ENCODE results near the gene SH2B2. TPM values are rescaled to one million over a fixed set of nuclear protein-coding genes. Genes with fewer than 3 reads are reported as not detected.
"Not testable (repeated sequence)": the region's sequence is repeated elsewhere in the genome, so short reads cannot be mapped to it uniquely, and the experiment has no call there.

Gene SH2B2
- total RNA-seq, 5 donors from 2014 or later (not counting 1 experiment from before 2014, with no cell fraction given): 0.90 to 5.0 (median 2.5) TPM

DNA sequence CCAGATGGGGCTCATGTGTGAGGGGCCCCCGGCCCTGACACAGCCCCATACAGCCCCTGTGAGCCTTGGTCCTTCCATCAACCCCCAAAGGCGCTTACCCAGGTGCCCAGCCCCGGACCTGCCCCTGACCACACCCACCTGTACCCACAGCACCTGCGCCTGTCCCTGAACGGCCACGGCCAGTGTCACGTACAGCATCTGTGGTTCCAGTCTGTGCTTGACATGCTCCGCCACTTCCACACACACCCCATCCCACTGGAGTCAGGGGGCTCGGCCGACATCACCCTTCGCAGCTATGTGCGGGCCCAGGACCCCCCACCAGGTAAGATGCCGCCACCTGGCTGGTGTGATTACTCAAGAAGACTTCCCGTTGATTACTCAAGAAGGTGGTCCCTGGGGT is 33.5 kb downstream of the SH2B2 start:
- Histone ChIP-seq H3K27ac (ENCODE audit: low read length) (no peak overlapping the region), H3K27me3 (replicated peaks in 1 of 2; ENCODE audit: control insufficient read depth in 2 of 2, extremely low read depth in 1 of 2, insufficient read depth in 2 of 2, low read length in 1 of 2) (peaks cover 0 to 18% of the 10 kb centered on the region in 2 experiments), H3K36me3 (ENCODE audit: control insufficient read depth in 2 of 2, extremely low read depth in 1 of 2, insufficient read depth in 1 of 2, low read length in 1 of 2) (no peaks in the 10 kb centered on the region), H3K4me3 (ENCODE audit: control insufficient read depth in 1 of 2, extremely low read depth in 1 of 2, low read length in 1 of 2) (no peak overlapping the region), H3K9me3 (no peaks in the 10 kb centered on the region), H3K4me1 (ENCODE audit: control insufficient read depth in 1 of 2, extremely low read depth in 1 of 2, insufficient read depth in 2 of 2, low read length in 2 of 2) (no peaks in the 10 kb centered on the region)
- ChIA-PET POLR2A (no interaction called here), CTCF (no interaction called here)
- peaks cover 0 to 10% of the 10 kb centered on the region in 2 donors for H3K27me3 Mint-ChIP-seq
- WGBS (ENCODE audit: insufficient coverage): 92% methylated on average over 13 of the region's 14 CpGs
- no peaks in the 10 kb centered on the region for H3K36me3 Mint-ChIP-seq
- DNase-seq: no peak
- no peak for ATAC-seq (replicated peaks in 1 of 4)
- no peaks in the 10 kb centered on the region for H3K9me3 Mint-ChIP-seq
- H3K27ac Mint-ChIP-seq: no peak overlapping the region
- H3K4me3 Mint-ChIP-seq: no peak overlapping the region
- peaks cover 0 to 2% (median 0%) of the 10 kb centered on the region in 3 donors for H3K4me1 Mint-ChIP-seq

DNA sequence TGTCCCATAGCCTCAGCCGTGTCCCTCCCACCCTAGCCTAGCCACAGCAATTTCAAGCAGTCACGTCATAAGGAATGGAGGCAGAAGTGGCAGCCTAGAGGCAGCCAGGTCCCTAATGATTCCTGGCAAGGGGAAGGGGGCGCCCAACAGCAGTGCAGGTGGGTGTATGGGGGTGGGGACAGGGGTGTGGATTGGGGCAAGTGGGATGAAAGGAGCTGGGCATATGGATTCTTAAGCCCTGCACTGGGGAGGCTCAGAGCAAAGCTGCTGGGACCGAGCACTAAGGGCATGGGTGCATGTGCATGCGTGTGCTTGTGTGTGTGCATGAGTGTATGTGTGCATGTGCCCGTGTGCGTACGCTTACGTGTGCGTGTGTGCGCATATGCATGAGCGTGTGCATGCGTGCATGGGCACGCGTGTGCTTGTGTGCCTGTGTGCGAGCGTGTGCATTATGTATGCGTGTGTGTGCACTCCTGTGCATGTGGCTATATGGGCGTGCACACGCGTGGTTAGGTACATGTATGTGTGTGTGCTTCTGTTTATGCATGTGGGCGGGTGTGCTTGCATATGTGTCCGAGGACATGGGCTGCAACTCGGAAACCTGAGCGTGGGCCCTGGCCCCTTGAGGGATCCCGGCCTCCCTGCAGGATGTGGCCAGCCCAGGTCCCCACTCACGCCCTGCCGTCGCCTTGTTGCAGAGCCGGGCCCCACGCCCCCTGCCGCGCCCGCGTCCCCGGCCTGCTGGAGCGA is 34.1 kb downstream of the SH2B2 start:
- no peak overlapping the region for H3K4me3 ChIP-seq (ENCODE audit: control insufficient read depth in 1 of 2, extremely low read depth in 1 of 2, low read length in 1 of 2)
- no peak overlapping the region for H3K27ac ChIP-seq (ENCODE audit: low read length)
- DNase-seq (no peak), ATAC-seq (replicated peaks in 1 of 4) (no peak)
- 81% methylated on average over 35 of the region's 37 CpGs for WGBS (ENCODE audit: insufficient coverage)
- ChIA-PET CTCF (no interaction called here), POLR2A (interaction anchor here in 1 of 2 donors (0.5 kb wide), 1 partner anchor 96 kb away, joined by 7 read pairs; no protein-coding TSS in a partner anchor)
- no peaks in the 10 kb centered on the region for H3K36me3 ChIP-seq (ENCODE audit: control insufficient read depth in 2 of 2, extremely low read depth in 1 of 2, insufficient read depth in 1 of 2, low read length in 1 of 2)
- Mint-ChIP-seq H3K4me3 (no peak overlapping the region), H3K4me1 (peaks cover 0 to 2% (median 0%) of the 10 kb centered on the region in 3 donors), H3K27me3 (peaks cover 0 to 10% of the 10 kb centered on the region in 2 donors), H3K36me3 (no peaks in the 10 kb centered on the region), H3K27ac (no peak overlapping the region), H3K9me3 (no peaks in the 10 kb centered on the region)
- H3K27me3 ChIP-seq (replicated peaks in 1 of 2; ENCODE audit: control insufficient read depth in 2 of 2, extremely low read depth in 1 of 2, insufficient read depth in 2 of 2, low read length in 1 of 2): peaks cover 0 to 18% of the 10 kb centered on the region in 2 experiments
- H3K9me3 ChIP-seq: no peaks in the 10 kb centered on the region
- H3K4me1 ChIP-seq (ENCODE audit: control insufficient read depth in 1 of 2, extremely low read depth in 1 of 2, insufficient read depth in 2 of 2, low read length in 2 of 2): no peaks in the 10 kb centered on the region

DNA sequence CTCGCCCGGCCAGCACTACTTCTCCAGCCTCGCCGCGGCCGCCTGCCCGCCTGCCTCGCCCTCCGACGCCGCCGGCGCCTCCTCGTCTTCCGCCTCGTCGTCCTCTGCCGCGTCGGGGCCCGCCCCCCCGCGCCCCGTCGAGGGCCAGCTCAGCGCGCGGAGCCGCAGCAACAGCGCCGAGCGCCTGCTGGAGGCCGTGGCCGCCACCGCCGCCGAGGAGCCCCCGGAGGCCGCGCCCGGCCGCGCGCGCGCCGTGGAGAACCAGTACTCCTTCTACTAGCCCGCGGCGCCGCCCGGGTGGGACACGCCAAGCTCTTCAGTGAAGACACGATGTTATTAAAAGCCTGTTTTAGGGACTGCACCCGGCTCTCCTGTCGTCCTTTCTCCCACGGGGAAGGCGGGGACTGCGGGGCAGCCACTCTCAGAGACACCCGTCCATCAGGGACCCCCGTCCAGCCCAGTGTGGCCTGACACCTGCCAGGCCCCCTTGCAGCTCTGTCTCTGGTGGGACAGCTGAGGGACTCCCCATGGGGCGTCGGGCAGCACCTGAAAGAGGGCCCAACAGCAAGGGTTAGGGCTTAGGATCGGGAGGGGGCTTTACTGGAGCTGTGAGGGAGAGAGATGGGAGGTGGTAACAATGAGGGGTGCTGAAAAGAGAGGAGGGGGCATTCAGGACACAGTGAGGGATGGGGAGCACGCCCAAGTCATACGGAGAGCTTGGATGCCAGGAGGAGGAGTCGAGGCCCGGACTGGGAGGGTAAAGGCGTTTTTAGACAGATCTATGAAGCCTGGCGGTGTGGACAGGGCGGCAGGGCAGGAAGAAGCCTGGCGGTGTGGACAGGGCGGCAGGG is 34.9 kb downstream of the SH2B2 start:
- Mint-ChIP-seq H3K9me3 (no peaks in the 10 kb centered on the region), H3K4me3 (no peak overlapping the region), H3K36me3 (no peaks in the 10 kb centered on the region), H3K27me3 (peaks cover 0 to 12% of the 10 kb centered on the region in 2 donors), H3K4me1 (peaks cover 0 to 2% (median 0%) of the 10 kb centered on the region in 3 donors), H3K27ac (no peak overlapping the region)
- DNase-seq (peak in 3 of 35 experiments; percentile 12 to 19 (median 14)), ATAC-seq (replicated peaks in 1 of 4) (peak in 2 of 4 experiments; percentile 29 to 63)
- Histone ChIP-seq H3K27ac (ENCODE audit: low read length) (no peak overlapping the region), H3K9me3 (no peaks in the 10 kb centered on the region), H3K4me3 (ENCODE audit: control insufficient read depth in 1 of 2, extremely low read depth in 1 of 2, low read length in 1 of 2) (no peak overlapping the region), H3K4me1 (ENCODE audit: control insufficient read depth in 1 of 2, extremely low read depth in 1 of 2, insufficient read depth in 2 of 2, low read length in 2 of 2) (no peaks in the 10 kb centered on the region), H3K36me3 (ENCODE audit: control insufficient read depth in 2 of 2, extremely low read depth in 1 of 2, insufficient read depth in 1 of 2, low read length in 1 of 2) (no peaks in the 10 kb centered on the region), H3K27me3 (replicated peaks in 1 of 2; ENCODE audit: control insufficient read depth in 2 of 2, extremely low read depth in 1 of 2, insufficient read depth in 2 of 2, low read length in 1 of 2) (peaks cover 0 to 19% of the 10 kb centered on the region in 2 experiments)
- CTCF ChIA-PET: no interaction called here
- 61% methylated on average over 72 of the region's 73 CpGs for WGBS (ENCODE audit: insufficient coverage)
- POLR2A ChIA-PET: interaction anchor here in 1 of 2 donors (0.5 kb wide), 1 partner anchor 96 kb away, joined by 7 read pairs; no protein-coding TSS in a partner anchor

DNA sequence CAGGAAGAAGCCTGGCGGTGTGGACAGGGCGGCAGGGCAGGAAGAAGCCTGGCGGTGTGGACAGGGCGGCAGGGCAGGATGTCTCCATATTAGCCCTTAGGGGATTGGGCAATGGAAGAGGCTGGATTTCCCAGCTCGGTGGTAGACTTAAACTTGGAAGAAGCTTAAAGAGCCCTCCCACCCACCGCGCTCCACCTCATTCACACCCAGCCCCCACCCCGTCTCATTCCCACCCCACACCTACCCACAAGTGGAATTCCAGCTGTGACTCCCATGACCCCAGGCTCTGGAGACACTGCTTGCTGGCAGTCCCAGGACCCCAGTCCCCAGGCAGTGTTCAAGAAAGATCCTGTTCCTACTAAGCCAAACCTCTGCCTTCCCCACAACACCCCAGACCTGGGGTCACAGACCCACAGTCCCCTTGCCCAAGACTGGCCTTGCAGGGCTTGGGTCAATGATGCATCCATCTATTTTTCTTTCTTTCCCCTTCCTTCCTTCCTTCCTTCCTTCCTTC is 35.6 kb downstream of the SH2B2 start:
- no peak overlapping the region for H3K27ac ChIP-seq (ENCODE audit: low read length)

DNA sequence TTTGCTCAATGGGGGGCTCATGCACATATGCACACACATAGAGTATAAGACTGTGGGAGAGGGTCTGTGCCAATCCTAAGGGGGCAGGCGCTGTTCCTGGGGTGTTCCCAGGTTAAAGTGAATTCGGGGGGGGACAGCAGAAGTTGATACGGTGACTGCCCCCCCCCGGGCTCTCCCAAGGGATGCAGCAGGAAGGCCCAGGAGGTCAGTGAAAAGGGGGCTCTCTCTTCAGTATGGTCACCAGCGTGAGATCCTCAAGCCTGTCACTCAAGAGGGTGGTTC is 37.2 kb downstream of the SH2B2 start:
- ChIA-PET CTCF (no interaction called here), POLR2A (no interaction called here)
- no peak overlapping the region for H3K4me3 Mint-ChIP-seq
- Histone ChIP-seq H3K36me3 (ENCODE audit: control insufficient read depth in 2 of 2, extremely low read depth in 1 of 2, insufficient read depth in 1 of 2, low read length in 1 of 2) (no peaks in the 10 kb centered on the region), H3K27ac (ENCODE audit: low read length) (no peak overlapping the region), H3K4me3 (ENCODE audit: control insufficient read depth in 1 of 2, extremely low read depth in 1 of 2, low read length in 1 of 2) (no peak overlapping the region), H3K4me1 (ENCODE audit: control insufficient read depth in 1 of 2, extremely low read depth in 1 of 2, insufficient read depth in 2 of 2, low read length in 2 of 2) (no peaks in the 10 kb centered on the region), H3K9me3 (no peaks in the 10 kb centered on the region), H3K27me3 (replicated peaks in 1 of 2; ENCODE audit: control insufficient read depth in 2 of 2, extremely low read depth in 1 of 2, insufficient read depth in 2 of 2, low read length in 1 of 2) (peaks cover 0 to 22% of the 10 kb centered on the region in 2 experiments)
- ATAC-seq (replicated peaks in 1 of 4) (no peak), DNase-seq (no peak)
- 90% methylated on average over 5 of the region's 5 CpGs for WGBS (ENCODE audit: insufficient coverage)
- no peaks in the 10 kb centered on the region for H3K36me3 Mint-ChIP-seq
- H3K27me3 Mint-ChIP-seq: peaks cover 0 to 21% of the 10 kb centered on the region in 2 donors
- no peak overlapping the region for H3K27ac Mint-ChIP-seq
- H3K4me1 Mint-ChIP-seq: peaks cover 0 to 6% (median 0%) of the 10 kb centered on the region in 3 donors
- no peaks in the 10 kb centered on the region for H3K9me3 Mint-ChIP-seq

More for the DNA sequence above, 35.6 kb downstream of the SH2B2 start:
- ChIA-PET POLR2A (no interaction called here), CTCF (no interaction called here)
- no peak for DNase-seq
- Histone ChIP-seq H3K27me3 (replicated peaks in 1 of 2; ENCODE audit: control insufficient read depth in 2 of 2, extremely low read depth in 1 of 2, insufficient read depth in 2 of 2, low read length in 1 of 2) (peaks cover 0 to 22% of the 10 kb centered on the region in 2 experiments), H3K4me3 (ENCODE audit: control insufficient read depth in 1 of 2, extremely low read depth in 1 of 2, low read length in 1 of 2) (no peak overlapping the region), H3K36me3 (ENCODE audit: control insufficient read depth in 2 of 2, extremely low read depth in 1 of 2, insufficient read depth in 1 of 2, low read length in 1 of 2) (no peaks in the 10 kb centered on the region), H3K4me1 (ENCODE audit: control insufficient read depth in 1 of 2, extremely low read depth in 1 of 2, insufficient read depth in 2 of 2, low read length in 2 of 2) (no peaks in the 10 kb centered on the region), H3K9me3 (no peaks in the 10 kb centered on the region)
- peaks cover 0 to 16% of the 10 kb centered on the region in 2 donors for H3K27me3 Mint-ChIP-seq
- peaks cover 0 to 2% (median 0%) of the 10 kb centered on the region in 3 donors for H3K4me1 Mint-ChIP-seq
- ATAC-seq (replicated peaks in 1 of 4): no peak
- H3K36me3 Mint-ChIP-seq: no peaks in the 10 kb centered on the region
- H3K4me3 Mint-ChIP-seq: peak overlapping the region in 1 of 3 donors; percentile 32
- 86% methylated on average over 3 of the region's 8 CpGs for WGBS (ENCODE audit: insufficient coverage)
- H3K9me3 Mint-ChIP-seq: no peaks in the 10 kb centered on the region
- no peak overlapping the region for H3K27ac Mint-ChIP-seq

DNA sequence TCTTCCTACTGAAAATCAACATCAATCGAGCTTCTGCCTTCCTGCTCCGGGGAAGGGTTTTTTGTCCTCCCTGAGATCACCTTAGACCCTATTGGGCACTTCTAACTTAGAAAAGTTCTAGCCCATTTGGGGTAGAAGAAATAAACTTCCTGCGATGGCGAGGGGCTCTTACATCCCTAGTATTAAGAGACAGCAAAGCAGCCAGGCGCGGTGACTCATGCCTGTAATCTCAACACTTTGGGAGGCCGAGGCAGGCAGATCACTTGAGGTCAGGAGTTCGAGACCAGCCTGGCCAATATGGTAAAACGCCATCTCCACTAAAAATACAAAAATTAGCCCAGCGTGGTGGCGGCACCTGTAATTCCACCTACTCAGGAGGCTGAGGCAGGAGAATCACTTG is 38.4 kb downstream of the SH2B2 start:
- H3K4me3 ChIP-seq (ENCODE audit: control insufficient read depth in 1 of 2, extremely low read depth in 1 of 2, low read length in 1 of 2); H3K27ac Mint-ChIP-seq; H3K9me3 ChIP-seq; H3K4me3 Mint-ChIP-seq; CTCF ChIA-PET; H3K4me1 Mint-ChIP-seq; H3K27ac ChIP-seq (ENCODE audit: low read length); H3K36me3 Mint-ChIP-seq; ATAC-seq (replicated peaks in 1 of 4); H3K36me3 ChIP-seq (ENCODE audit: control insufficient read depth in 2 of 2, extremely low read depth in 1 of 2, insufficient read depth in 1 of 2, low read length in 1 of 2); POLR2A ChIA-PET; H3K4me1 ChIP-seq (ENCODE audit: control insufficient read depth in 1 of 2, extremely low read depth in 1 of 2, insufficient read depth in 2 of 2, low read length in 2 of 2); DNase-seq; H3K9me3 Mint-ChIP-seq: not testable (repeated sequence)
- 96% methylated on average over 5 of the region's 11 CpGs for WGBS (ENCODE audit: insufficient coverage)
- H3K27me3 Mint-ChIP-seq: peaks cover 0 to 21% of the 10 kb centered on the region in 2 donors
- H3K27me3 ChIP-seq (replicated peaks in 1 of 2; ENCODE audit: control insufficient read depth in 2 of 2, extremely low read depth in 1 of 2, insufficient read depth in 2 of 2, low read length in 1 of 2): peaks cover 0 to 20% of the 10 kb centered on the region in 2 experiments

All from T-cell (primary cell).